GM10248 (cell line): ENCODE results near the gene SLC26A9.
A peak's percentile ranks its signal among the peaks of the same experiment; 100 is the strongest.

ENCODE experiments used
- CTCF ChIA-PET: fragments of 300-600 bp; sonication (Branson Sonifier 250); formaldehyde crosslinking; extraction: SDS; loops from one replicate; lab custom pipeline; 2021; ENCODE audit warnings: antibody characterized with exemption; lab: Yijun Ruan, JAX
- POLR2A ChIA-PET: fragments of 350-650 bp; sonication (Branson Sonifier 250); formaldehyde crosslinking; extraction: SDS; loops from one replicate; lab custom pipeline; 2020; ENCODE audit warnings: antibody characterized with exemption; lab: Yijun Ruan, JAX
- DNase-seq: peaks from one replicate; pipeline ENCODE4 v3.0.0; 2012; ENCODE audit errors: extremely low spot score
- CTCF ChIP-seq: IDR thresholded peaks from 2 replicates; pipeline ENCODE4 v1.5.1; 2012; ENCODE audit warnings: mild to moderate bottlenecking, low read depth; ENCODE audit errors: extremely low read depth, missing control alignments, control extremely low read depth

The SLC26A9 gene

GRCh38 chr1:205988585-205988995 is 45.3 kb upstream of the SLC26A9 start:
- CTCF ChIA-PET = interaction anchor here (13.6 kb wide), 1 partner anchor 116 kb away, joined by 323 read pairs; no protein-coding TSS in a partner anchor
- DNase-seq = no peak
- POLR2A ChIA-PET = no interaction called here
- TF ChIP-seq CTCF = no peak

GRCh38 chr1:205986861-205987260 is 43.6 kb upstream of the SLC26A9 start:
- DNase-seq = no peak
- CTCF ChIA-PET = interaction anchor here (0.7 to 13.6 kb wide), 7 partner anchors 10 to 195 kb away, joined by 3 to 323 read pairs (median 30); no protein-coding TSS in a partner anchor
- POLR2A ChIA-PET = no interaction called here
- TF ChIP-seq CTCF = no peak

- no peak for DNase-seq
- ChIA-PET POLR2A (no interaction called here), CTCF (interaction anchor here (0.8 to 13.6 kb wide), 10 partner anchors 9 to 354 kb away, joined by 3 to 323 read pairs (median 7); no protein-coding TSS in a partner anchor)
- no peak for TF ChIP-seq CTCF
Observed at GRCh38 chr1:205986292-205986691, 43.0 kb upstream of the SLC26A9 start.

- POLR2A ChIA-PET = no interaction called here
- no peak for DNase-seq
- CTCF ChIA-PET = interaction anchor here (0.8 to 13.6 kb wide), 12 partner anchors 8 to 353 kb away, joined by 3 to 323 read pairs (median 4); partner anchors contain the start of gene CTSE
- TF ChIP-seq CTCF = no peak
Observed at GRCh38 chr1:205985330-205986005, 42.2 kb upstream of the SLC26A9 start.

GRCh38 chr1:205983925-205984725 is 40.9 kb upstream of the SLC26A9 start:
- ChIA-PET CTCF (interaction anchor here (0.6 to 13.6 kb wide), 22 partner anchors 8 to 325 kb away, joined by 3 to 323 read pairs (median 4); partner anchors contain the start of genes CTSE and RAB7B), POLR2A (no interaction called here)
- peak; percentile 71 for DNase-seq
- TF ChIP-seq CTCF = peak; percentile 82

DNA sequence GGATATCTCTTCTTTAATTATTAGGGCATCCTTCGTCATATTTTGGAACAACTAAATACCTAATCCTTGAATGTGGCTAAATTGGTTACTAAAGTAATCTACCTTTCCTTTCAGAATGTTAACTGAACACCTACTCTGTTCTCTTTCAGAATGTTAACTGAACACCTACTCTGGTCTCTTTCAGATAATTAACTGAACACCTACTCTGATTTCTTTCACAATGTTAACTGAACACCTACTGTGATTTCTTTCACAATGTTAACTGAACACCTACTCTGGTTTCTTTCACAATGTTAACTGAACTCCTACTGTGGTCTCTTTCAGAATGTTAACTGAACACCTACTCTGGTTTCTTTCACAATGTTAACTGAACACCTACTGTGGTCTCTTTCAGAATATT is 38.0 kb upstream of the SLC26A9 start:
- ChIA-PET CTCF (interaction anchor here (4.9 to 13.6 kb wide), 4 partner anchors 11 to 123 kb away, joined by 53 to 323 read pairs (median 145); no protein-coding TSS in a partner anchor), POLR2A (interaction anchor here (0.6 kb wide), 1 partner anchor 193 kb away, joined by 5 read pairs; no protein-coding TSS in a partner anchor)
- no peak for TF ChIP-seq CTCF
- no peak for DNase-seq
